HG02571 (cell line): ENCODE results near the gene RNF19B.
A peak's percentile ranks its signal among the peaks of the same experiment; 100 is the strongest.

ENCODE experiments used
- ATAC-seq: cut with Tn5 transposase; IDR thresholded peaks from one replicate; pipeline ENCODE4 v1.9.1; 2021; ENCODE audit warnings: mild to moderate bottlenecking, moderate library complexity; ENCODE audit not compliant: unreplicated experiment

Gene RNF19B

DNA sequence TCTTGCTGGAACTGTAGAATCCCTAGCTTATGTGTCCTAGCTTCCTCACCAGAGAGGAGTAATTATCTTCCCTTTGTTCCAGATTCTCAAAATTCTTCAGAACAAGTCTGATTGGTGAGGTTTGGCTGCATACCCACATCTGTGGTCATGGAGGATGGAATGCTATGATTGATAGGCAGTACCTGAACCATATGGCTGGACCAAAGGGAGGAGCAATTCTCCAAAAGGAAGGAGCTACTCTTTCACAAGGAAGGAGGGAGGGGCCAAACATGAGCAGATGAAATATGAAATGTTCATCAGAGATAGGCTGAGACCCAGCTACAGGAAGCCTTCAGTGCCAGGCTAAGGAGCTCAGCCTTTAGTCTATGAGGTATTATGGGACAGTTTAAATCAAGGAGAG is 5.0 kb upstream of the RNF19B start:
- ATAC-seq, result no peak

DNA sequence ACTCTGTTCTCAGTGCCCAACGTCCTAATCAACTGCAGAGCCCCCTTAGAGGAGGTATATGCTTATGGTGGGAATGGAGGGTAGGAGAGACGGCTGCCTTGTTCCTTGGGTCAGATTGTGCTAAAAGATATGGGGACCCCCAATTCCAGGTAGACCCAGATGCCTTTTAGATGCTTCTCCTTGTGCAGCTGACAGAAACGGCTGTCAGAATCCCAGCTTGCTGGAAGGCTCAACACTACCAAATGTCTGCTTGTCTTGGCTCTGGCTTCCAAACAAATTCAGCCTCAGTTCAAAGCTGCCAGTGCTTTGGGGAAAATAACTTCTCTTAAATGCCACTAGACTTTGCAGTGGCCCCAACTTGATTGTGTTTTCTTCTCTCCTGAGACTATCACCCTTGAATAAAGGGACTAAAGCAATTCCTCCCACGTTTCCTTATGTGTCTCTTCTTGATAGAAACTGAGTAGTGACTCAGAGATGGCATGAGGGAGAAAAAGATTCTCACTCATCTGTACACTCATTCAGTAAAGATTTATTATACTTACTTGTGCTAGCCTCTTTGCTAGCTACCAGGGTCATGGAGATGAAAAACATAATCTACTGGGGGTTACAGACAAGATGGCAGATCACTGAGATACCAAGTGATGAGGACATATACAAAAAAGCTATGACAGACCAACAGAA is 3.4 kb upstream of the RNF19B start:
- ATAC-seq, result no peak

DNA sequence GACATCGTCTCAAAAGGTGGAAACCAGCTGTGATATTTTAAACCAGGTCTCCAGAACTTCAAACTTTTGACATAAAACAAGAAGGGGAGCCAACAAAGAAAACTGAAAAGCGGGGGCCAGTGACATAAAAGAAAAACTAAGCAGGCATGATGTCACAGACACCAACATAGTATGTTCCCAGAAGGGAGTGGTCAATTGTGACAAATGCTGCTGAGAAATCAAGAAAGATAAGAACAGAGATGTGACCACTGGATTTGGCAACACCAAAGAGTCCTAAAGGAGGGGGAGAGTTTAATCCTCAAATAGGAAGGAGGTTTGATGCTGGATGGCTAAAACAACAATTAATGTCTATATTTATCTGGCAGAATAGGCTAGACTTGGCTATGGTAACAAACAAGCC is 2.3 kb upstream of the RNF19B start:
- ATAC-seq, result no peak

DNA sequence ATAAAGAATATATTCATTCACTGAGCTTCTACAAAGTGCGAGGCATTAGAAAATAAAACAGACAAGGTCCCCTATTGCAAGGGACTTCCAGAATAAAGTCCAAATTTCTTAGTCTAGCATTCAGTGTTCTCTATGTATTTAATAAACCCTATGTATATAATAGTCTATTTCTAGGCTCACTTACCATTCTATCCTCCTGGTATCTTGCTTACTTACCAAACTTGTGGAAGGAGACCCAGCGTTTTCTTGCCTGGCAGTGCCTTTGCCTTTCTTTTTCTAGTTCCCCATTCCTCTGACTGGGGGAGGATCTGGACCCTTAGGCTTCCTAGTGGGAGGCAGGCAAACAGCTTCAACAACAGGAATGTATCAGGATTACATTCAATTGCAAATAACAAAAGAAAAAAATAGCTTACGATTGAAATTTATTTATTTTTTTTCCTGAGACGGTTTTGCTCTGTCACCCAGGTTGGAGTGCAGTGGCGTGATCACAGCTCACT is 690 bp upstream of the RNF19B start:
- ATAC-seq, result no peak

DNA sequence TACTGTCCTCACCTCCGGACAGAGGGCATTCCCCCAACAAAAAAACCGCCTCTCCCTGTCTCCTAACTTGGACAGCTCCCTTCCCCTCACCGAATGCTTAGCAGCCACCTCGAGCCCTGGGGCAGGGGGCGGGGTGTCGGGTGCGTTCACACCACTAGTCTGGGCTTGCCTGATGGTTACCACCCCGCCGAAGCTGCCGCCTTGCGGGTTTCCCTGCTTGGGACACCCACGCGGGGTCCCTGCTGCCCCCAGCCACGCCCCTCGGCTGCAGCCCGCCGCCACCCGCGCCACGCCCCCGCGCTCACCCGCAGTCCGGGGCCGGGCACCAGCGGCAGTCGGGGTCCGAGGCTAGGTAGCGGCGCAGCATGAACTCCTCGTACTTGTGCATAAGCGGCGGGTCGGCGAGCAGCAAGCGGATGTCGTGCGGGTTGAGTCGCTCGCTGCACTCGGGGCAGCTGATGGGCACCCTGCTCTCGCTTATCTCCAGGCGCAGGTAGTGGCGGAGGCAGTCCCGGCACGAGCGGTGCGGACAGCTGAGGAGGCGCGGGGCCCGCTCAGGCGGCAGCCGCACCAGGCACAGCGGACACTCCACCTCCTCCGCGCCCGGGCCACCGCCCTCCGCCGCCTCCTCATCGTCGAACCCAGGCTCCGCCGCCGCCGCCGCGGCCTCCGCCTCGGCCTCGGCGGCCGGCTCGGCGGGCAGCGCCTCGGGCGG is 706 bp downstream of the RNF19B start:
- ATAC-seq, result peak; percentile 34

DNA sequence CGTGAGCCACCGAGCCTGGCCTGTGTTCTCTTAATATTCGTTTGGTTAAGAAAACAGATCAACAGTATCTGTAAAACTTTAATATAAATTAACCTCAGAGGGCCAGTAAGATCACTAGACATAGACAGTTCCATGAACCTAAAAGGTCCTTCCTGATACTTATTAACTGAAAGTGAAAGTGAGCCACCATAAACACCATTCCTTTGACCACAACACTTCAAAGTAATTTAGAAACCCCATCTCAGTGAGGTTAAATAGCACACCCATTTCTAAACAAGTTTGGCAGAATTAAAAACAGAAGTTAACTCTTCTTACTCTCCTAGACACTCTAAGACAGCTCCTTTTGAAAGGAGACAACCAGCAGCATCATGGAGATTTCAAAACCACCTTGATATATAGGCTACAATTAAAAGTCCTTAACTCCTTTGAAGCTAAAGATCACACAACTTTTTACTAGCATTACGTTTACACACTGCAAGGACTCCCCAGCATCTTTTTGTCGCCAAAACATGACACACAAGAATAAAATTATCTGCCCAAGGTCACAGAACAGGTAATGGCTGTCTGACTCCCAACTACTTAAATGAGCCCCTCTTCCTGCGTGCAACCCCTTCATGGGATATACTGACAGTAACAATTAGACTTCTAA is 2.2 kb downstream of the RNF19B start:
- ATAC-seq, result no peak

DNA sequence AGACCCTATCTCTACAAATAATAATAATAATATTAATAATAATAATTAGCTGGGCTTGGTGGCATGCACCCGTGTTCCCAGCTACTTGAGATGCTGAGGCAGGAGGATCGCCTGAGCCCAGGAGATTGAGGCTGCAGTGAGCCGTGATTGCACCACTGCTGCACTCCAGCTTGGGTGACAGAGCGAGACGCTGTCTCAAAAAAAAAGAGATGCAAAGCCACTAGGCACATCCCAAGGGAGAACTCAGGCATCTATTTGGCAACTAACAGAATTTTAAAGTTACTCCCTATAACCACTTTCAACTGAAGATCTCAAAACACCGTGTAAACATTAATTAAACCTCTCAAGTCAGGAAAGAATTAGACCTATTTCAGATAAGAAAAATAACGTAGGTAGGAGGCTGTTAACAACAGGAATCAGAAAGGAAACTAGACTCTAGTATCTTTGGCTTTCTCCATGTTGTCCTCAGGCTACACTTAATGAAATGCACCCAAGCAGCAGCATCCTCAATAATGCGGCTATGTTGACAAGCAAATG is 3.7 kb downstream of the RNF19B start:
- no peak for ATAC-seq

DNA sequence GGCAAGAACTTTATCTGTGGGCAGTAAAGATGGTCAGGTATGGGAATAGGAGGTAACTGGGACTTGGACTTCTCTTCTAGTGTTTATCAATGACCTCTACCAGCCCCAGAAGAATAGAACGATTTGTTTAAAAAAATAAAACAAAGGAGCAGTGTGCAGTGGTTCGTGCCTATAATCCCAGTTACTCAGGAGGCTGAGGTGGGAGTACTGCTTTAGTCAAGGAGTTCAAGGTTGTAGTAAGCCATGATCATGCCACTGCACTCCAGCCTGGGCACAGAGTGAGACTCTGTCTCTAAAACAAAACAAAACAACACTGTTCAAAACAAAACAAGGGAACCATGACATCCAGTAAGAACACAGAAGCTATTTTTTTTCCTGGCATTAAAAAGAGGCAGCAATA is 4.3 kb downstream of the RNF19B start:
- ATAC-seq, result no peak

DNA sequence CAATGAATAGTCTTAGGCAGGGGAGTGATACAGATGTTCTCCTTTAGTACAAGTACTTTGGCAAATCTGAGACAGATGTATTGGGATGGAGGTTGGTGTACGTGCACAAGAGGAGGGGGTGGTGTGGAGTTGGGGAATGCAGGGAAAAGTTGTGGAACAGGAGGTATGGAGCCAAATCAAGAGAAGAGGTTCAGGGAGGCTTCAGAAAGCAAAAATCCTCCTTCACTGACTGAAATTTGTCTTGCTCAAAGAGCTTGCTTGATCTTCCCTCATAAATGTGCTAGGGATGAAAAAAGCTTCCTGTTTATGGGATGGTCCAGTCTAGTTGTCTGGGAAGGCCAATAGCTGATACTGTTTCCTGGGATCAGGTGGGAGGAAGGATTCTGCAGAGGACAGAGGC is 5.8 kb downstream of the RNF19B start:
- ATAC-seq, result no peak

DNA sequence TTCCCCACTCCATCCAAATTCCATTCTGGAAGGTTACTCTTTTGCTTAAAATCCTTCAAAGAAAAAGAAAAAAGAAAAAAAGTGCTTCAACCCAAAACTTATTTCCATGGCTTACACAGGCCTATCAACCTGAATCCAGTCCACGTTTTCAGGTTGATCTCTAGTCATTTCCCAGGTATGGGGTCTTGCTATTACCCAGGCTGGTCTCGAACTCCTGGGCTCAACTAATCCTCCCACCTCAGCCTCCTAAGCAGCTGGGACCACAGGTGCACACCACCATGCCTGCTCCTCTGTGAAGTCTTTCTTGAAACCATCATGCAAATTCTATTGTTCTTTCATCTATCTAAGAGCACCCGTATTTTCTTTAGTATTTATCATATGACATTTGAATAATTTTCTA is 7.6 kb downstream of the RNF19B start:
- no peak for ATAC-seq

DNA sequence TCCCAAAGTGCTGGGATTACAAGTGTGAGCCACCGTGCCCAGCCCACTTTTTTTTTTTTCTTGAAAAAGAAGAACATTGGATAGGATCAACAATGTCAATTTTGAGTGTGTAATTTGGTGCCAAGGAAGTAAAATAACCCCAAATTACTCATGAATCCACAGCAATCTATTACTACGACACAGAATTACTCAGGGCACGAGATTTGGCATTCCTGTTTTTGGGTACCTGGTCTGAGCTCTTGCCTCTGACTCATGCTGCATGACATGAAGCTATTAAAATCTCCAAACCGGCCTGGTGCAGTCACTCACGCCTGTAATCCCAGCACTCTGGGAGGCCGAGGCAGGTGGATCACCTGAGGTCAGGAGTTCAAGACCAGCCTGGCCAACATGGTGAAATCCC is 10.4 kb downstream of the RNF19B start:
- ATAC-seq, result no peak

DNA sequence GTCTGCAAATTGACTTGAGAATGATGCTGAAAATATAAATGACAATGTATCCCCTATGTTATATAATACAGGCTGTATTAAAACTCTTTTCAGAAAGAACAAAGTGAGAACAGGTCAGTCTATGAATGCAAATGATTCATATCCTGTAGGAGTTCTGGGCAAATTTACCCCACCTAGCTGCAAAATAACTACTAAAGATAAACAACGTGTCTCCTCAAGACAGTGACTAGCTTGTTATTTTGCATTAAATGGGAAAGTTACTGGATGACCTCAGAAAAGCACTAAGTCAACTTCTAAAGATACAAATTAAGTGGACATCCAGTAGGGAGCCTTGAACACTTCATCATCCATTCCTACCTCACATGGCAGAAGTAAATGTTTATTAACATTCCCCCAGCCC is 11.1 kb downstream of the RNF19B start:
- no peak for ATAC-seq

DNA sequence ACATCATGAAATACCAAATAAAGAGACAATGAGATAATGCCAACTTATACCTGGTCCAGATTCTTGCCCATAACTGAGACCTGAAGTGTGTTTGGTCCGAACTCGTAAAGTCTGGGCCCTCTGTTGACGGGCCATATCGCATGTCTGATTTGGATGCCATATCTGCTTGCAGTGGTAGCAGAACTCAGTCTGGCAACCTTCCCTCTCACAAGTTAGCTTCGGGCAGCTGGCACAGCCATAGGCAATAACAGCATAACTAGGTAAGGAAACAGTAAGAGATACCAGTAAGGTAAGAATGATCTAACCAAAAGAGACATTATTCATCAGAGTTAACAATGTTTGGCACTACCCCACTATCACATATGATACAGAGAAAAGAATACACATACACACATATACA is 15.1 kb downstream of the RNF19B start:
- ATAC-seq, result no peak

DNA sequence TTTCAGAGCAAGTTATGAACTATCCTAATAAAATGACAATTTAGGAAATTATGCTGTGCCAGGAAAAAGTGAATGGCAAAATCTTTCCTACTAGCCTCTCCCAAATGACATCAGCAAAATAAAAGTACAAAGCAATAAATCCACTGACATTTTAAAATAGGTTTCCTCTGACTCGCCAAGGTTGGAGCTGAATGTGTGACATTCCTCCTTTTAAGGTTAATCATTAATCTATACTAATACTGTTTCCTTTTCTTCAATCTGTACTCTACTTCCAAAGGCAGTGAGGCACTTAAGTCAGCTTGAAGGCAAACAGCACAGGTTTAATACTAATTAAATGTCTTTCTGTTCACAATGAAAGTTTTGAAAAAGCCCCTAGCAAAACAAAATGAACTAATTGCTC is 15.7 kb downstream of the RNF19B start:
- no peak for ATAC-seq

DNA sequence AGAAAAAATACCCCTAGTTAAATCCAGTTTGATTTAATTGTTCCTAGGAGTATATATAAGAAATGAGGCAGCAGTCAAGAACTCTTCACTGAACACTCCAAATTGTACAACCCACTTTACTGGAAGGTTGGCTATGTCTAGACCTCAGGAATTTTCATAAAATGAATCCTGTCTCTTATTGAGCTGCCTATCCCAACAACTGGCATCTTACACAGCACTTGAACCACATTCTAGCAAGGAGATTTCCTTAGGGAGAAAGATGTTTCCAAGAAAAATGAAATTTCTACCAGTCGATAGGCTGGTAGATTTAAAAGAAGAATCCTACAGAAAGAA is 16.3 kb downstream of the RNF19B start:
- ATAC-seq, result no peak

DNA sequence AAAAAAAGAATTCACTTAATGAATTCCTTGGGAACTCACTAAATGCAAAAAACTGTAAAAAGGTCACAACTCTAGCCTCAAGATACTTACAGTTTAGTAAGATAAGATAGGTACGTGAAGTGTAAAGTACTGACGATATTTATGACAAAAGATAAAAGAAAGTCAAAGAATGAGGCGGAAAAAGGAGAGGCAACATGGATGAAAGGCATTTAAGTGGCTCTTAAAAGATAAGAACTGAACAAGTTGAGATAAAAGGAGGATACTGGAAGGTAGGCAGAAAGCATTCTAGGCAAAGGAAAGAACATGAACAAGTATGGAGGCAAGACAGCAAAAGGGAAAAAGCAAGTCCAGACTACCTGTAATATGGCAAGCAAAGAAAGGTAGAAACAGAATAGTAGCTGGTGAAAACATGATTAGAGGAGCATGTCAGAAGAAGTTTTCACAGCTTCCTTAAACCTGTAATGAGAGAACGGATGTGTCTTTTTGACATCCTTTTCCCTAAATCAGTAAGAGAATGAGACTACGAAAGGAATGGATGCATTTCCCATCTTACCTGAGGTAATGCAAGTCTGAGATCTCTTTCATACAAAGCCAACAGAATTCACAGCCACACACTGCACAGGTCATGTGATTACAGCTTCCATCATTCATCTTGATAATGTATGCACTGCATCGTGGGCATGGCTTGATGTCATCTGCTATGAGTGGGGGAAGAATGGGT is 16.8 kb downstream of the RNF19B start:
- no peak for ATAC-seq

DNA sequence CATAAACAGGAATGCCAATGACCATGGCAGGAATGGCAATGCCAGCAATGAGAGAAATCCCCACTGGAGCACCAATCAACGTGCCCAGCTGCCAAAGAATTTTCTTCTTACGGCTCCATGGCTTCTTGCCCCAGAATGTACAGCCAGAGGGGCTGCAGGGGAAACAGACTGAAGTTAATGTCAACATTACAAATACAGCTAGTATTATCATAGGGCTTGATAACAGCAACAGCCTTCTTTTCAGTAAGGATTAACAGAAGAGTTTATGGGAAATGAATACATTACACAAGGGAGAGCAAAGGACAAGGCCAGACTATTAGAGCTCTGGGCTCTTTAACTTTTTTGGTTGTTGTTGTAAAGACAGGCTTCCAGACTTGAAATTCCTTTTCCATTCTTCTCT is 18.2 kb downstream of the RNF19B start:
- ATAC-seq, result no peak

DNA sequence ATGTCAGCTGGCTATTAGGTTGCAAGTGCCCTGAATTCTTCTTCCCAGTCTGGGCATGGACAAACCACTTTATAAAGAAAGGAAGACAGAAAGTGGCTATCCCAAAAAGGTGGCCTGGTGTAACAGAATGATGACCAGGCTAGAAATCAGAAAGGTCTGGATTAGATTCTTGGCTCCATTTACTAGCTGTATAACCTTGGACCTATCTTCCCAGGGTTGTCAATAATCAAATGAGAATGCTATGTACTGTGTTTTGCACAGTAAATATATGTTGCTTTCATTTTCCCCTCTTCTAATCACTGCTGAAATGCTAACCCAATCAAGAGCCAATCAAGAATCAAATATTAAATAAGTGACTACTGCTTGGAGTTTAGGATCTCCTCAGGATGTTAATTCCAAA is 20.4 kb downstream of the RNF19B start:
- ATAC-seq, result no peak

DNA sequence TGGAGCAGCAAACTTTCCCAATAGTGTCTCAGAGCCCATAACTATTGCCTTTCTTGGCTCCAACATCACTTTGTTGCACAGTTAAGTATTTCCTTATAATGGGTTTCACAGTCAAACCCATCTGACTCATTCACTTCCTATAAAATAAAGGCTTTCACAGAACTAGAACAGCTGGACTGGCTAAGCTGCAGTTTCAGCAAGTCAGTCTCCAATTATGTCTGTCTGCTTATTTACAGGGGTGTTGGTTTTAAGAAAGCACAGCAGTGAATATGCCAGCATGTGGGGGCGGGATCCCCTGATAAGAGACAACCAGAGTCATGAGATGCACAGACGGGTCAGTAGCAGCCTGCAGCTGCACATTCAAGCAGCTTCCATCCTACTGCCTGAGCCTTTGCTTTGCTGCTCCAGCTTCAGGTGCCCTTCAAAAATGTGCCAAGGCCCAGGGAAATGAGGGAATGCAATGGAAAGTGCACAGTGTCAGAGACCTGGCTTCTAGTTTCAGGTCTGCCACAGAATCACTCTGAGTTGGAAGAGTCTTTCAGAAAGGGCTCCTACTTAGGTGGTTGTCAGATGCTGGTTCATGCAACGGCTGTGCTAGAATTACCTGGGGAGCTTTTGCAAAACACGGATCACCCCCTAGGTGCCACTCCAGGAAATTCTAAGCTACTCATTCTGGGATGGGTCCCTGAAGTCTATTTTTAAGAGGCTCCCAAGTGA is 24.8 kb downstream of the RNF19B start:
- no peak for ATAC-seq

DNA sequence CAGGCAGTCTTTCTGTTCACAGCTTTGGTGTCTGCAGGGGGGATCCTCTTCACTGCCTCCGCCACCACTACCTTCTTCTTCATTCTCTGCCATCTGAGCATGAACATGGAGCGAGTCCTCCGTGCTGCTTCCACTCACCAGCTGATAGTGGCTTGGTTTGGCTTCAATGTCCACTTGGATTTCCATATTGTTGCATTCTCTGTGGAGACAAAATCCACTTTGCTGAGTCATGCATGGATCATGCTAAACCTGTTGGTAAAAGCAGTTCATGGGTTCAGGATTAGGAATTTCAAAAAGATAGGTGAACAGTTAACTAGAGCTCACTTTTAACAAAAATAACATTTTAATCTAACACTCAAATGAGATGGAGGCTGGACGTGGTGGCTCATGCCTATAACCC is 27.5 kb downstream of the RNF19B start:
- no peak for ATAC-seq

DNA sequence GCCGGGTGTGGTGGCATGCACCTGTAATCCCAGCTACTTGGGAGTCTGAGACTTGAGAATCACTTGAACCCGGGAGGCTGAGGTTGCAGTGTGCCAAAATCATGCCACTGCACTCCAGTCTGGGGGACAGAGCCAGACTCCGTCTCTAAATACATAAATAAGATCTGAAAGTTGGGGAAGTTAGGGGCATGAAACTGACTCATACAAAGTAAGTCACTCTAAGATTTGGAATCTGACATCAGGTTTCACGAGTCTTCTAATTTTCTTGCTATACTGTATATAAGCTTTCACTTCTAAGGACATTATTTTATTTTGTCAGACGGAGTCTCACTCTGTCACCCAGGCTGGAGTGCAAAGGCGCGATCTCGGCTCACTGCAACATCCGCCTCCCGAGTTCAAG is 30.1 kb downstream of the RNF19B start:
- ATAC-seq, result no peak
